ENCODE data around the gene FRMD4B.

- TF ChIP-seq, protein P1, sequence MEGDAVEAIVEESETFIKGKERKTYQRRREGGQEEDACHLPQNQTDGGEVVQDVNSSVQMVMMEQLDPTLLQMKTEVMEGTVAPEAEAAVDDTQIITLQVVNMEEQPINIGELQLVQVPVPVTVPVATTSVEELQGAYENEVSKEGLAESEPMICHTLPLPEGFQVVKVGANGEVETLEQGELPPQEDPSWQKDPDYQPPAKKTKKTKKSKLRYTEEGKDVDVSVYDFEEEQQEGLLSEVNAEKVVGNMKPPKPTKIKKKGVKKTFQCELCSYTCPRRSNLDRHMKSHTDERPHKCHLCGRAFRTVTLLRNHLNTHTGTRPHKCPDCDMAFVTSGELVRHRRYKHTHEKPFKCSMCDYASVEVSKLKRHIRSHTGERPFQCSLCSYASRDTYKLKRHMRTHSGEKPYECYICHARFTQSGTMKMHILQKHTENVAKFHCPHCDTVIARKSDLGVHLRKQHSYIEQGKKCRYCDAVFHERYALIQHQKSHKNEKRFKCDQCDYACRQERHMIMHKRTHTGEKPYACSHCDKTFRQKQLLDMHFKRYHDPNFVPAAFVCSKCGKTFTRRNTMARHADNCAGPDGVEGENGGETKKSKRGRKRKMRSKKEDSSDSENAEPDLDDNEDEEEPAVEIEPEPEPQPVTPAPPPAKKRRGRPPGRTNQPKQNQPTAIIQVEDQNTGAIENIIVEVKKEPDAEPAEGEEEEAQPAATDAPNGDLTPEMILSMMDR (IDR thresholded peaks at IDR 0.05) = no peak
- no peak for TF ChIP-seq POLR2AphosphoS5 (IDR thresholded peaks at IDR 0.05)
- TF ChIP-seq EP300 (IDR thresholded peaks at IDR 0.05) = no peak
These were observed 136.9 kb downstream of the FRMD4B start for GRCh38 chr3:69249001-69249400.

All from upper lobe of left lung (tissue), 4 donors.